Fibroblast of pulmonary artery (primary cell): ENCODE measurements around the gene LRRC27.

Source experiments
- DNase-seq: peaks from one replicate; pipeline ENCODE4 v3.0.0-alpha.2; 2010; ENCODE audit warnings: low read depth
- H3K4me3 ChIP-seq: replicated peaks from 2 replicates; pipeline ENCODE4 v1.5.1; 2011; ENCODE audit warnings: low read depth, mild to moderate bottlenecking, control low read depth, low read length, moderate library complexity
- CTCF ChIP-seq: IDR thresholded peaks from 2 replicates; pipeline ENCODE4 v1.5.1; 2011; ENCODE audit warnings: mild to moderate bottlenecking, control low read depth, low read length, inconsistent platforms; ENCODE audit errors: missing control alignments

Gene LRRC27

DNA sequence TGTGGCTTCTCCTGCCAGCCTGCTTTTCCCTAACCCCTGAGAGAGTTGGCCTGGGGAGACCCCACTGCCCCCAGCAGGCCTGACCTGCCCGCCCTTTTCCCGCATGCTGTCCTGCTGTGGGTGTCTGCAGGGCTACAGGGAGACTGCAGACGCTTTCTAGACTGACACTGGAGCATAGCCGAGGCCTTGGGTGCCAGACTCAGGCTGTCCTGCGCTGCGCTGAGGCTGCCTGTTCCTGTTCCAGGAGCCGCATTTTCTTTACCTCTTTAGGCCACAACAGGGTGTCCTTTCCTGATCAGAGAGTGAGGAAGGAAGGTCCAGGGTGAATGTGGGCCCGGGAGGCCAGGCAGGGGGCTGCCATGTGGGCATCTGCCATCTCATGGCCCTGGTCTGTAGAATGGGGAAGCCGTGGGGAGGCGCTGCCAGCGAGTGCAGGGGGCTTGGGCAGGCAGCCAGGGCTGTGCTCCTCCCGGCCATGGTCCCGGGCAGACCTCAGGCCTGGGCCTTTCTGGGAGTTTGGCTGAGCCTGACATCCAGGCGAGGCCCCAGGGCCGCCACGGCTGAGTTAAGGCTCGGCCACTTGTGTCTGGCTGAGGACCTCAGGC, 68.7 kb downstream of the LRRC27 start:
- no peak overlapping the region for H3K4me3 ChIP-seq
- TF ChIP-seq CTCF, result no peak
- DNase-seq, result no peak

GRCh38 chr10:132401401-132402118, 69.6 kb downstream of the LRRC27 start:
- no peak overlapping the region for H3K4me3 ChIP-seq
- no peak for DNase-seq
- no peak for TF ChIP-seq CTCF

GRCh38 chr10:132402781-132403241, 70.8 kb downstream of the LRRC27 start:
- TF ChIP-seq CTCF, result no peak

GRCh38 chr10:132403511-132404168, 71.6 kb downstream of the LRRC27 start:
- no peak for TF ChIP-seq CTCF
- no peak for DNase-seq
- no peak overlapping the region for H3K4me3 ChIP-seq

More at GRCh38 chr10:132402781-132403241, 70.8 kb downstream of the LRRC27 start:
- DNase-seq, result no peak
- H3K4me3 ChIP-seq, result no peak overlapping the region

- H3K4me3 ChIP-seq, result no peak overlapping the region
- no peak for TF ChIP-seq CTCF
- no peak for DNase-seq
Observed at GRCh38 chr10:132404169-132404880, 72.3 kb downstream of the LRRC27 start.

DNA sequence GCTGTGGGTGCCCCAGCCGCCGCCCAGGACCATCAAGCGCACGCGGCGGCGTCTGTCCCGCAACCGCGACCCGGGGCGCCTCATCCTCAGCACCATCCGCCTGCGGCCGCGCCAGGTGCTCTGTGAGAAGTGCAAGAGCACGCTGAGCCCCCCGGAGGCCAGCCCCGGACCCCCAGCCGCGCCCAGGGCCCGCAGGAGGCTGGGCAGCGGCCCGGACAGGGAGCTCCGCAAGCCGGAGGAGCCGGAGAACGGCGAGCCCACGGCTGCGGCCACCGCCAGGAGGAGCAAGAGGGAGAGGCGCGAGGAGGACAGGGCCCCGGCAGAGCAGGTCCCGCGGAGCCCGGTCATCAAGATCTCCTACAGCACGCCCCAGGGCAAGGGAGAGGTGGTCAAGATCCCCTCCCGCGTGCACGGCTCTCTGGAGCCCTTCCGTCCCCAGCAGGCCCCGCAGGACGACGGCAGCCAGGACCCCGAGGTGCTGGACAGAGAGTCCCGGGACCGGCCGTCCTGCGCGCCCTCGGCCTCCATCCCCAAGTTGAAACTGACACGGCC, 73.0 kb downstream of the LRRC27 start:
- no peak for TF ChIP-seq CTCF

More for the DNA sequence above, 73.0 kb downstream of the LRRC27 start:
- H3K4me3 ChIP-seq, result no peak overlapping the region
- no peak for DNase-seq
